8988T (cell line): ENCODE measurements around the gene PPP2R3C.
"Not testable (repeated sequence)": the region's sequence is repeated elsewhere in the genome, so short reads cannot be mapped to it uniquely, and the experiment has no call there.

ENCODE experiments used
- DNase-seq: peaks from one replicate; pipeline ENCODE4 v3.0.0; 2011

The PPP2R3C gene

DNA sequence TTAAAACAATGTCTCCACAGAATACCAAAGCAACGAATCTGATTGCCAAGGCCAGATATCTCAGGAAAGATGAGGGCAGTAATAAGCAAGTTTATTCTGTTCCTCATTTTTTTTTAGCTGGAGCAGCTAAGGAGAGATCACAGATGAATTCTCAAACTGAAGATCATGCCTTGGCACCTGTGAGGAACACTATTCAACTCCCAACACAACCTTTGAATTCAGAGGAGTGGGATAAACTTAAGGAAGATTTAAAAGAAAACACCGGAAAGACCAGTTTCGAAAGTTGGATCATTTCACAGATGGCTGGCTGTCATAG is 1.6 kb upstream of the PPP2R3C start:
- DNase-seq = no peak

DNA sequence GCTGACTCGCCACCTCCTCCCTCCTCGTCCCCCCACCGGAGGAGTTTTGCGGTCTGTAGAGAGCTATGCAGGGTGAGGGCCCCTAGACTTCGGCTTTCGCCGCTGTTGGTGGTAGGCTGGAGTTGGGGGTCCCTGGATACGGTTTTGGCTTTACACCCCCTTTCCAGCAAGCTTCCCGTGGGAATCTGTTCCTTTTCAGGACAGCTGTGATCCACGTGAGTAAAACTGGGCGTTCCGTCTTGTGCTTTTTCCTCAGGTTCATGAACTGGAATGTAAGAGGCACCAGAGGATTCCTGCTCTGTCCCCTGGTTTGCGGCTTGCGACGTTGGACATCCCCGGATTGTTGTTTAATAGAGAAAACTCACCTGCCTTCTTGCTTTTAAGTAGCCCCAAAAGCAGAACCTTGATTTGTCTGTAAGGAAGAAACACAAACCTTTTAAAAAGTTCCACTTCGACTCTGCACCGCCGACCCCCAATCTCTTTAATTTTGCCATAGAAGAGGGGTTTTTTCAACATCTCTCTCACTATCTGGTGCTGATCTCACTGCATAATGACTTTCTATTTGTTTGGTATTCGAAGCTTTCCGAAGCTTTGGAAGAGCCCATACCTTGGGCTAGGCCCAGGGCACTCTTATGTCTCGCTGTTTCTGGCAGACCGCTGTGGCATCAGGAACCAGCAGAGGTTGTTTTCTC is 1.1 kb upstream of the PPP2R3C start:
- DNase-seq = no peak

DNA sequence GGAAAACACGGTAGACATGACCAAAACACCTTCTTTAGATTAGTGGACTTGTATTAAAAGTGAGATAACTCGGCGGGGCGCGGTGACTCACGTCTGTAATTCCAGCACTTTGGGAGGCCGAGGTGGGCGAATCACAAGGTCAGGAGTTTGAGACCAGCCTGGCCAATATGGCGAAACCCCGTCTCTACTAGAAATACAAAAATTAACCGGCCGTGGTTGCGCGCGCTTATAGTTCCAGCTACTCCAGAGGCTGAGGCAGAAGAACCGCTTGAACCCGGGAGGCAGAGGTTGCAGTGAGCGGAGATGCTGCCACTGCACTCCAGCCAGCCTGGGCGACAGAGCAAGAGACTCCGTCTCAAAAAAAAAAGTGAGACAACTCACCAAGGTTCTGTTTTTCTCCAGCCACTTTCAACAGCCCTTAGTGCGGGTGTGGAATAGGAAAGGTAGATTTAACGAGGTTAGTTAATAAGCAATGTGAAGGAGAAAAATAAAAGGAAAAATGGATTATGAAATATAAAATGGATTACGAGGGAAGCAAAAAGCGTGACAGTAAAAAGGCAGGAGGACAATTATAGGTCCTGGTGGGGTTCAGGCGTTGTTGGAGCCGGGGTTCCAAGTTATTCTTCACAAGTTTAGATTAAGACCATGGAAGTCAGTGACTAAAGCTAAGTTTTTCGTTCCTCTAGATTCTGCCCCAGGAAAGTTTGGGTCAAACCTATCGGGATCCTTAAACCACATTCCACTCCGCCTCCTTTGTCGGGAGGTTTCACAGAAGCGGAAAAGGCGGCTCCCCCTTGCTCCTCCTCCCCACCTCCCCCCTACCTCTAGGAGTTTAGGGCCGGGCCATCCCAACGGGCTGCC is 534 bp downstream of the PPP2R3C start:
- no peak for DNase-seq

DNA sequence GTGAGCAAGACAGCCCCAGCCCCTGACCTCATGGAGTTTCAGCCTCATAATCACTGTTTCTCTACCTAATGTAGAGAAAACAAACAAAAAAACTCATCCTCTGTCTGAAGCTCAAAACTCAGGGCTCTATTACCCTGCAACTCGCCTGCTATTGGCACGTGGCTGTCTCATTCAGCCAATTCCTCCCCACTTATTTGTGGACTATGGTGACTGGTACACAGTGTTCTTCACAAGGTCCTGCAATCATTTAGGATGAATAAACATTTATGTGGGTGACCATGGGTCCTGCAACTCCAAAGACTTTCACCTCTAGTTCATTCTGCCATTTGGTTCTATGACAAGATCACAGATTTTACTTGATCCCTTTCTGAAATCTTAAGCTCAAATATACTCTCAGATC is 4.7 kb downstream of the PPP2R3C start:
- no peak for DNase-seq

DNA sequence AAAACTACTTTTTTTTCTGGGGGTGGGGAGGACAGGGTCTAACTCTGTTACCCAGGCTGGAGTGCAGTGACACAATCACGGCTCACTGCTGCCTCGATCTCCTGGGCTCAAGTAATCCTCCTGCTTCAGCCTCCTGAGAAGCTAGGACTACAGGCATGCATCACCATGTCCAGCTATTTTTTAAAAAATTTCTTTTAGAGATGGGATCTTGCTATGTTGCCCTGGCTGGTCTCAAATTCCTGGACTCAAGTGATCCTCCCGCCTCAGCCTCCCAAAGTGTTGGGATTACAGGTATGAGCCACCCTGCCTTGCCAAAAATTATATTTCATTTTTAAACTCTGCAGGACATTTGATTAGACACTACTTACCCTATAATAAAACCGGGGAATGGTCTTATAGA is 5.5 kb downstream of the PPP2R3C start:
- no peak for DNase-seq

DNA sequence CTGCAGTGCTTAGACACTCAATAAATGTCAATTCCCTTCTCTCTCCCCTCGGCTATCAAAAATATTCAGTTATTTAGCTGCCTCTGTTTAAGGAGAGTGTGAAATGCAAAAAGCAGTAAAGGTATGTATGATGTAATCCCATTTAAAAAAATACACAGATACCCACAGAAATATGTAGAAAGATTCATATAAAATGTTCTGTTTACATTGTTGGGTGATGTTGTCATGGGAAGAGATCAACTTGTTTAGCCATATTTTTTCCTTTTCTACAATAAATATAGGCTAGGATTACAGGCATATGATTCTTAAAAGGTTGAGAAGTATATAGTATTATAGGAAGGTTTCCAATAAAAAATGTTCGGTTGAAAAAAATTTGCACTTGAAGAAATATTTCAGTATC is 7.8 kb downstream of the PPP2R3C start:
- DNase-seq = no peak

DNA sequence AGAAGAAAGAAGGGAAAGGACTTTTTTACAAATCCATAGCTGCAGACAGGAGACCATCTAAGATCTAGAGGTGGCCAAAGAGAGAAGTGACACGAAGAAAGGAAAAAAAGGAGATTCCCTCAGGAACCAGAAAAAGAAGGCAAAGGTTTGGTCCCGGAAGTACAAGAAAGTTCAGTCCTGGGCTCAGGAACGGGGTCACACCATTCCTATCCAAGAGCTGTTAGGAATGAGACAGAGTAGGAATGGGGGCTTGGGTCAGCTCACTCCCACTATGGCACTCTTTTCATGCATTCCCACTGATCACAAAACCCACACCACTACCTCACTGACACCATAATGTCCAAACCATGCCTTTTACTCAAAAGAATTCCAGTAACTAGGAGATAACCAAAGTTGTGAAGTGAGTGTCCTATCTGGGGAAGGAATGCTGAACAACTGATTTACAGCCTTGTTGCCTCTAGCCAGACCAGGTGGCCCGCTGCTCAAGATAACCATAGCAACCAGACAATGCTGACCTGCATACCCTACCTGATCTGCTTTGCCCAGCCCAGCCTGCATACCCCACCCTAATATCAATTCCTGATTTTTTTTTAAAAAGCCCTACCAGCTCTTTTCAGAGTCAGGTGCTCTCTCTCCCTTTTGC is 8.4 kb downstream of the PPP2R3C start:
- no peak for DNase-seq

DNA sequence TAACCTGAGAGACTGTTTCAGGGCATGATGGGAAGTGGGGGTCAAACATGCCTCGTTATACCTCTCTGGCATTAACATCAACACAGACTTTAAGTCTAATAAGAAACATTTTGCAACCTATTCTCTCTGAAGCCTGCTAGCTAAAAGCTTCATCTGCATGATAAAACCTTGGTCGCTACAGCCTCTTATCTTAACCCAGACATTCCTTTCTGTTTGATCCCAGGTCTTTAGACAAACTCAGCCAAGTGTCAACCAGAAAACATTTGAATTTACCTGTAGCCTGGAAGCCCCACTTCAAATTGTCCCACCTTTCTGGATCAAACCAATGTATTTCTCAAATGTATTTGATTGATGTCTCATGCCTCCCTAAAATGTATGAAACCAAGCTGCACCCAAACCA is 9.1 kb downstream of the PPP2R3C start:
- DNase-seq = no peak

DNA sequence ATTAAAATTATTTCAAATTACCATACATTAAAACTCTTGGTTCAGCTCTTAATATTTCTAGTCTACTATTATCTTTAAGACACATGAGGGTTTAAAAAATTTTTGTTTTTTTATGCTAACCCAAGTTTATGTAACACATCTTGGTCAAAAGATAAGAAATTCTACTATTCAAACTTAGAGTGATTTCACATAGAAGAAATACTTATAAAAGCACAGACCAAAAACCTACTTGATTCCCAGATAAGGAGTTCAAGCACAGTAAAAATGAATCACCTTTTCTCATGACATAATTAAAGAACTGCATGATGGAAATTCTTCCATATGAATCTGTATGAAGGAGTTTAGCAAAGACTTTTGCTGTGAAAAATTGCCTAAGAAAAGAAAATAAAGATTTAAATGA is 13.9 kb downstream of the PPP2R3C start:
- DNase-seq = no peak

DNA sequence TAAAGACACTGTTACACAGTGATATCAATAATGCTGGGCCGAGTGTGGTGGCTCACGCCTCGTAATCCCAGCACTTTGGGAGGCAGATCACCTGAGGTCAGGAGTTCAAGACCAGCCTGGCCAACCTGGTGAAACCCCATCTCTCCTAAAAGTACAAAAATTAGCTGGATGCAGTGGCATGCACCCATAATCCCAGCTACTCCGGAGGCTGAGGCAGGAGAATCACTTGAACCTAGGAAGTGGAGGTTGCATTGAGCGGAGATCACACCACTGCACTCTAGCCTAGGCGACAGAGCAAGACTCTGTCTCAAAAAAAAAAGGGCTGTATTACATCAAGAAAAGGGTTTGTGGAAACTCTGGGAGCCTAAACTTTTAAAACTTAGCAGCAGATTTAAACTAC is 27.1 kb downstream of the PPP2R3C start:
- DNase-seq = not testable (repeated sequence)

DNA sequence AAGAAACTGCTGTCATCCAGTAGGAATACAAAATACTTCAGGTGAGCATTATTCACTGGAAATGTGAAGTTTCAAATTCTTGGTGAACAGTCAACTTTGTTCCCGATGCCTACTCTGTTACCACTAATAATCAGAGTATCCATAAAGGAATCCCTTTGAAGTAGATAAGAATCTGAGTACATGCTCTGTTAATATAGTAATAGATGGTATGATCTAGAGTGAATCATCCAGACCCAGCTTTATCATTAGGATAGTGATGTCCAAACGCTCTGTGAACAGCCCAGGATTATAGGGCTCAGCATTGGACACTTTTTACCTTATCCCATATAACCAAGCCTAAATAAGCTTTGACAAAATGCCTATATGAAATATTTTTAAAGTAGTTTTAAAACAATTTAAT is 33.3 kb downstream of the PPP2R3C start:
- DNase-seq = no peak

DNA sequence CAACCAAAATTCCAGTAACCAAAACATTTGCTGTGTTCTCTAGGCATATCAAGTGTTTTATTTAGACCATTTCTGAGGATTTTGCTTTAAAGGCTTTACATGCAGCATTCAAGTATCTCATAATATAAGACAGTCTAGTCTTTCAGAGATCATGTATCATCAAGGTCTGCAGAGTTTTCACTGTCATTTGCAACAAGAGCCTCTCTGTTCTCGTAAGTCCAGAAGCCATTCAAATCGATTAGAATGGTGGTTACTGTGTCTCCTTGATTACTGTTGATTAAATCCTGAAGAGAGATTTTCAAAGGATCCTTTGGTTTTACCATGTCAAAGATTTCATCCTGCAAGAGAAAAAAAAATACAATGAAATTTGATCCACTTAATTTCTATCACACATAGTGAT is 36.3 kb downstream of the PPP2R3C start:
- DNase-seq = no peak

DNA sequence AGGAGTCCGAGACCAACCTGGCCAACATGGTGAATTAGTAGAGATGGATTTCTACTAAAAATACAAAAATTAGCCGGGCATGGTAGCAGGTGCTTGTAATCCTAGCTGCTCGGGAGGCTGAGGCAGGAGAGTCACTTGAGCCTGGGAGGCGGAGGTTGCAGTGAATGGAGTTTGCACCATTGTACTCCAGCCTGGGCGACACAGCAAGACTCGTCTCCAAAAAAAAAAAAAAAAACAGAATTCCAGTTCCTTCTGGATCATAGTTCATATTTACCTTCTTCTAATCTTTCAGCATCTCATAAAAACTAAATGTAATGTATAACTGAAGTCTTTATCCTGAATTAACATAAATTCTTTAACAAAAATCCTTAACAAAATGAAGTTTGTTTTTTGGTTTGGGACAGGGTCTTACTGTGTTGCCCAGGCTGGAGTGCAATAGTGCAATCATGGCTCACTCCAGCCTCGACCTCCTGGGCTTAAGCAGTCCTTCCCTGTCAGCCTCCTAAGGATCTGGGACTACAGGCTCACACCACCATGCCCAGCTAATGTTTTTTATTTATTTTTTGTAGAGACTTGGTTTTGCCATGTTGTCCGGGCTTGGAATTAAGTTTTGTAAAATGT is 38.1 kb downstream of the PPP2R3C start:
- no peak for DNase-seq

DNA sequence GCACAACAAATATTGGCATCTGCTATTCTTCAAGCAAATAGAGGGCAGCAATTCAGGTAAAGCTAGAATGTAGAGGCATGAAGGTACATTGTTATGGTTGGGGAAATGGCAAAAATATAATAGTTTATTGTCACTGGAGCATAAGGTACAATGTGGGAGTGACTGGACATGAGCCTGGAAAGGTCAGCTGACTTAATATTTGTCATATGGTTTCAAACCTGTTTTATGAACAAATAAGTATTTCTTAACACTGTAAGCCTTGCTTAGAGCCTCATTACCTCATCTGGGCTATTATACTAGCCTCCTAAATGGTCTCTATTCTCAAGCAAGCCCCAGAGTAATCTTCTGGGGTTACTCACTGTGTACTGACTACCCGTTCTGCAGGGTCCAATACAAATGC is 42.0 kb downstream of the PPP2R3C start:
- no peak for DNase-seq

DNA sequence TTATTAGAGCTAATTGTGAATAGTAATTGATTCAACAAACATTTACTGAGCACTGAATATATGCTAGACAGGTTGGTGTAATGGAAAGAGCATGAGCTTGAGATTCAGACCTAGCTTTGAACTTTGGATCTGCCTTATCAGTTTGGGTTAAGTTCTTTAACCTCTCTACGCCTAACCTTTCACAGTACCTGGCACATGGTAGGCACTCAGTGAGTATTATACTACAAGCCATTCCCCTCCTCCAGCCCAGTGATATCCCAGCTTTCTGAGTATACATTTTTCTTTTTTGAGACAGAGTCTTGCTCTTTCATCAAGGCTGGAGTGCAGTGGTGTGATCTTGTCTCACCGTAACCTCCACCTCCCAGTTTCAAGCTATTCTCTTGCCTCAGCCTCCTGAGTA is 43.7 kb downstream of the PPP2R3C start:
- DNase-seq = no peak

DNA sequence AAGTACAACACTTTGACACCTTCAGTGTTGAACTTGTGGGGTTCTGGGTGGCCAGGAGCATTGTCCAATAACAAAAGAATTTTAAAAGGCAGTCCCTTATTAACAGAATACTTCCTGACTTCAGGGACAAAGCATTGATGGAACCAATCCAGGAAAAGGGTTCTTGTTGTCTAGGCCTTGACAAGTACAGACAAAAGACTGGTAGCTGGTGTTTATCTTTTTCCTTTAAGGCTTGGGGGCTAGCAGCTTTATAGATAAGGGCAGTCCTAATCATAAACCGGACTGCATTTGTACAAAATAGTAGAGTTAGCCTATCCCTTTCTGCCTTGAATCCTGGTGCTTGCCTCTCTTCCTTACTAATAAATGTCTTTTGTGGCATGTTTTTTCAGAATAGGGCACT is 48.3 kb downstream of the PPP2R3C start:
- no peak for DNase-seq

DNA sequence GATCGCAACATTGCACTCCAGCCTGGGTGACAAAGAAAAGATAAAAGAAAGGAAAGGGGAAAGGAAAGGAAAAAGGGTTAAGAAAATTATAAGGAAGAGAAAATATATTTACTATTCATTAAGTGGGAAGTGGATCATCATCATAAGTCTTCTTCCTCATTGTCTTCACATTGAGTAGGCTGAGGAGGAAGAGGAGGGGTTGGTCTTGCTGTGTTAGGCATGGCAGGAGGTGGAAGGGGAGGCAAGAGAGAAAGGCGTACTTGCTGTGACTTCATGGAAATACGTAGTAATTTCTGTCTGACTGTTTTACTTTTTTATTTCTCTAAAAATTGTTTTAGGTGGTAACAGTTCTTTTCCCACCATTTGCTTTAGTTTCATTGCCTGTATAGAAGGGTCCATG is 49.6 kb downstream of the PPP2R3C start:
- DNase-seq = no peak

DNA sequence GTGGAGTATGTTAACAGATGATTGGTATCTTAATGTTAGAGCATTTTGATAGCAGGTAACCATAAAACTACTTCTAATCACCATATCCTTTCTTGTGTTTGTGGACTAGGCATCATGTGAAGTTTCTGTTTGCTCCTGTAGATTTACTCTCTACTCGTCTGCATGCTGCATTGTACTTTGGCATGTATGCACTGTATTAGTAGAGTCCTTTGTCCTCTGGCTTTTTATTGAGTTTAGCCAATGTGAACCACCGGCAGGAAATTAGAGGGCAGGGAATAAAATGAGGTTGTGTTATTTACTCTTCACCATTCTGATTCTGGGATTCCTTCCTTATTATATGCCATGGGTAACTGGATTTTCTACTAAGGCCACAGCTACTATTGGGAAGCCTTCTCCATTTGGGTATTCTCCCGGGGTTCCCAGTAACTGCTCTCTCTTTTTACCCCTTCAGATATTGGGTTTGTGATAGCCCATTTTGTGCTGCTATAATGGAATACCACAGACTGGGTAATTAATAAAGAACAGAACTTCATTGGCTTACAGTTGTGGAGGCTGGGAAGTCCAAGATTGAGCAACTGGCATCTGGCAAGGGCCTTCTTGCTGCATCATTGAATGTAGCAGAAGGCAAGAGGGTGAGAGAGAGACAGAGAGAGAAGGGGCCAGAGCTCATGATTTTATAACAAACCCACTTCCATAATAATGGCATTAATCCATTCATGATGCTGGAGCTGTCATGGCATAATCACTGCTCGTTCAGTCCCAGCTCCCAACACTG is 53.4 kb downstream of the PPP2R3C start:
- DNase-seq = no peak

DNA sequence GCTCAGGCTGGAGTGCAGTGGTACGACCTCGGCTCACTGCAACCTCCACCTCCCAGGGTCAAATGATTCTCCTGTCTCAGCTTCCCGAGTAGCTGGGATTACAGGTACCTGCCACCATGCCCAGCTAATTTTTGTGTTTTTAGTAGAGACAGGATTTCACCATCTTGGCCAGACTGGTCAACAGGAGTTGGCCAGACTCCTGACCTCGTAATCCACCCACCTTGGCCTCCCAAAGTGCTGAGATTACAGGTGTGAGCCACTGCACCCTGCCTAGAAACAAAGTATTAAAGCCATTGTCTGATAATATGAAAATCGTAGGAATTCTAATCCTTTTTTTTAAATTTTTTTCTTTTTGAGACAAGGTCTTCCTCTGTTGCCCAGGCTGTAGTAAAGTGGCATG is 56.1 kb downstream of the PPP2R3C start:
- not testable (repeated sequence) for DNase-seq

DNA sequence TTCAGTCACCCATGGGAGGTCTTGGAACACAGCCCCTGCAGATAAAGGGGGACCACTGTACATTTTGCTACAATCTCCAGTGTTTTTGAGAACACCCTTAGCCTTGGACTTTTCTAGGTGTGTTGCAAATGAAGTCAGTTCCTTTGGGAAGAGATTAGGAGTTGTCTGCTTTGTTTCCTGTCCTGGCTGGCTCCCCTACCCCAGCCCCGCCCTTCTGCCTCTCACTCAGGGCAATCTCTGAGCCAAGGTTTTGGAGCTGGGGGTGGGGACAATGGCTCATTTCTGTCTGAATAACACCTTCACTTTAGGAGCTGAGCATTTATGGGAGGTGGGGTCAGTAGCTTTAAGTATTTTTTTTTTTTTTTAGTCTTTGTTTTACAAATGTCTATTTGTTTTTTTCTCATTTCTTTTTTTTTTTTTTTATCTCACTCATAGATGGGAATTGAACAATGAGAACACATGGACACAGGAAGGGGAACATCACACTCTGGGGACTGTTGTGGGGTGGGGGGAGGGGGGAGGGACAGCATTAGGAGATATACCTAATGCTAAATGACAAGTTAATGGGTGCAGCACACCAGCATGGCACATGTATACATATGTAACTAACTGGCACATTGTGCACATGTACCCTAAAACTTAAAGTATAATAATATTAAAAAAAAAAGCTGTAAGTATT is 60.5 kb downstream of the PPP2R3C start:
- DNase-seq = not testable (repeated sequence)

DNA sequence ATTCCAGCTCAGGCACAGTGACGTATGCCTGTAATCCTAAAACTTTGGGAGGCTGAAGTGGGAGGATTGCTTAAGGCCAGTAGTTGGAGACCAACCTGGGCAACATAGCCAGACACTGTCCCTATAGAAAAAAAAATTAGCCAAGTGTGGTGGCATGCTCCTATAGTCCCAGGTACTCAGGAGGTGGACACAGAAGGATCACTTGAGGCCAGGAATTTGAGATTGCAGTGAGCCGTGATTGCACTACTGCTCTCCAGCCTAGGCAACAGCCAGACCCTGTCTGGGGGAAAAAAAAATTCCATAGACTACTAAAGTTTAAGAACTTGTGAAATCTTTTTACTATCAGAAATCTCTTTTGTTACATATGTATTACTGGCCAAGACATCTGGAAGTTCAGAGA is 69.2 kb downstream of the PPP2R3C start:
- no peak for DNase-seq

DNA sequence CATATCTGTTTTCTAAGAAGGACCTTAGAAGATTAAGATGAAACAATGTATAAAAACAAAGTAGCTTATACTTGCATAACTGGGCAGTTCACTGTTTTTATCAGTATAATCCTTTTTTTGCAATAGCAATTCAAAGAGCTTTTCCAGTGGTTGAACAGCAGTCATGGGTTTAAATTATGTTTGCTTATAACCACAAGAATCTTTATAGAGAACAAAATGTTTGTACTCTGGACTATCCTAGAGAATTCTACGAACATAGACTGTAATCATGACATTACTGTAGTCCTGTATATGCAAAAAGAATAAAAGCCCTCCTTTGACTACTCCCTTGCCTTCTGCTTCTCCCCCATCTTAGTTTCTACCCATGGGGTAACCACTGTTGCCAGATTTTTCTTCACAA is 70.0 kb downstream of the PPP2R3C start:
- DNase-seq = no peak
